Karpas-422 (cell line): ENCODE measurements around the gene ELAVL1. TPM values are rescaled to one million over a fixed set of nuclear protein-coding genes. Genes with fewer than 3 reads are reported as not detected.
"Not testable (repeated sequence)": the region's sequence is repeated elsewhere in the genome, so short reads cannot be mapped to it uniquely, and the experiment has no call there.

Experiments
- DNase-seq: peaks from one replicate; pipeline ENCODE4 v3.0.0-alpha.2; 2015
- H2AFZ ChIP-seq: fragments of 200-600 bp; sonication (generic); 2 replicates; pipeline ENCODE4 v1.6.1; 2014; ENCODE audit warnings: antibody characterized with exemption, low read length, mixed read lengths
- H3K27ac ChIP-seq: fragments of 200-600 bp; sonication (generic); 2 replicates; pipeline ENCODE4 v1.5.1; 2014; ENCODE audit warnings: mild to moderate bottlenecking, low read length, moderate library complexity
- H3K27me3 ChIP-seq: fragments of 200-600 bp; sonication (generic); 2 replicates; pipeline ENCODE4 v1.6.1; 2014; ENCODE audit warnings: low read length, mixed read lengths
- H3K36me3 ChIP-seq: fragments of 200-600 bp; sonication (generic); 2 replicates; pipeline ENCODE4 v1.6.1; 2014; ENCODE audit warnings: low read length, mixed read lengths; ENCODE audit not compliant: insufficient read depth
- H3K4me1 ChIP-seq: fragments of 200-600 bp; sonication (generic); 2 replicates; pipeline ENCODE4 v1.6.1; 2014; ENCODE audit warnings: mild to moderate bottlenecking, low read length, mixed read lengths
- H3K4me2 ChIP-seq: fragments of 200-600 bp; sonication (generic); 2 replicates; pipeline ENCODE4 v1.6.1; 2014; ENCODE audit warnings: low read length, low read depth, mild to moderate bottlenecking; ENCODE audit not compliant: poor library complexity, severe bottlenecking
- H3K4me3 ChIP-seq: fragments of 200-600 bp; sonication (generic); 2 replicates; pipeline ENCODE4 v1.5.1; 2014; ENCODE audit warnings: mild to moderate bottlenecking, antibody characterized with exemption, low read length, mixed read lengths
- H3K79me2 ChIP-seq: fragments of 200-600 bp; sonication (generic); 2 replicates; pipeline ENCODE4 v1.6.1; 2014; ENCODE audit warnings: mild to moderate bottlenecking, low read length, mixed read lengths
- H3K9ac ChIP-seq: fragments of 200-600 bp; sonication (generic); 2 replicates; pipeline ENCODE4 v1.6.0; 2014; ENCODE audit warnings: low read length
- H3K9me2 ChIP-seq: fragments of 200-600 bp; sonication (generic), shearing (Covaris generic); replicated peaks from 2 replicates; pipeline ENCODE4 v1.6.0; 2014; ENCODE audit warnings: mild to moderate bottlenecking, low read length, moderate library complexity; ENCODE audit not compliant: insufficient read depth
- H3K9me3 ChIP-seq: fragments of 300-700, 200-600 bp; sonication (generic); 2 replicates; pipeline ENCODE4 v1.6.1; 2014; ENCODE audit warnings: low read length, mixed read lengths
- H4K20me1 ChIP-seq: fragments of 200-600 bp; sonication (generic); 2 replicates; pipeline ENCODE4 v1.6.1; 2014; ENCODE audit warnings: mild to moderate bottlenecking, antibody characterized with exemption, low read length, low read depth; ENCODE audit not compliant: insufficient read depth
- total RNA-seq: library from RNA; depleted of rRNA; stranded (reverse); fragments of >200 nt; shearing (Covaris generic); gene quantifications from 2 replicates; pipeline ENCODE4 v1.2.3, GENCODE V29; 2014; ENCODE audit warnings: low replicate concordance

The ELAVL1 gene
- total RNA-seq, 1 experiment from 2014 or later = 50.0 TPM

DNA sequence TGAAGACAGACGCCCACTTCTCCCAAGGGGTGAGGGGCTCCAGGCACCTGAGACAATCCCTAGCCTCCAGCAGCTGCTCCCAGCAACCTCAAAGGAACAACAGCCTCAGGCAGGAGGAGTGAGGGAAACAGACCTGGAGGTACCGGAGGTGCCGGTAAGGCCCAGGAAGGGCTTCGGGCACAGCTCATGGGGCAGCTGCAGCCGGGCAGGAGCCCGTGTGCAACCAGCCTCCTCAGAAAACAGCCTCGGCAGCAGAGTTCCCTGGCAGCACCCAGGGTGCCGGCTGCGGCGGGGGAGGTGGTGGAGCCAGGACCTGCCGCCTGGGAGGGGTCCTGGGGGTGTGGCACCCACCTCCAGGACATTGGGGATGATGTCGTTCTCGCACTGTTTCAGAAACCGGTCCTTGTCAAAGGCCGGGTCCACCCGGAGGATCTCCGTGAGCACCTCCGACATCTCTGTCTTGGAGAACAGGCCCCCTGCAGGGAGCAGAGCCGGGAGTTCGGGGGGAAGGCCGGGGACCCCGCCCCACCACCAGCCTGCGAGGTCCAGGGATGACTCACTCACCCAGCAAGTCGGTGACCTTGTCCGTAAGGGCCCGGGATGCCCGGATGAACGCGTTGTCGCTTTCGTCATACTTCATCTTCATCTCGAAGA lies 73.0 kb downstream of the ELAVL1 start:
- Histone ChIP-seq H3K36me3 (no peaks in the 10 kb centered on the region), H3K4me2 (no peak overlapping the region), H3K9me2 (no peaks in the 10 kb centered on the region), H3K9ac (no peak overlapping the region), H3K4me3 (no peak overlapping the region), H3K9me3 (no peaks in the 10 kb centered on the region), H4K20me1 (peaks cover 7% of the 10 kb centered on the region; the same call in 1 of the 2 replicates), H3K79me2 (no peaks in the 10 kb centered on the region), H2AFZ (no peak overlapping the region), H3K27me3 (no peaks in the 10 kb centered on the region), H3K4me1 (no peaks in the 10 kb centered on the region), H3K27ac (no peak overlapping the region)
- DNase-seq = no peak

DNA sequence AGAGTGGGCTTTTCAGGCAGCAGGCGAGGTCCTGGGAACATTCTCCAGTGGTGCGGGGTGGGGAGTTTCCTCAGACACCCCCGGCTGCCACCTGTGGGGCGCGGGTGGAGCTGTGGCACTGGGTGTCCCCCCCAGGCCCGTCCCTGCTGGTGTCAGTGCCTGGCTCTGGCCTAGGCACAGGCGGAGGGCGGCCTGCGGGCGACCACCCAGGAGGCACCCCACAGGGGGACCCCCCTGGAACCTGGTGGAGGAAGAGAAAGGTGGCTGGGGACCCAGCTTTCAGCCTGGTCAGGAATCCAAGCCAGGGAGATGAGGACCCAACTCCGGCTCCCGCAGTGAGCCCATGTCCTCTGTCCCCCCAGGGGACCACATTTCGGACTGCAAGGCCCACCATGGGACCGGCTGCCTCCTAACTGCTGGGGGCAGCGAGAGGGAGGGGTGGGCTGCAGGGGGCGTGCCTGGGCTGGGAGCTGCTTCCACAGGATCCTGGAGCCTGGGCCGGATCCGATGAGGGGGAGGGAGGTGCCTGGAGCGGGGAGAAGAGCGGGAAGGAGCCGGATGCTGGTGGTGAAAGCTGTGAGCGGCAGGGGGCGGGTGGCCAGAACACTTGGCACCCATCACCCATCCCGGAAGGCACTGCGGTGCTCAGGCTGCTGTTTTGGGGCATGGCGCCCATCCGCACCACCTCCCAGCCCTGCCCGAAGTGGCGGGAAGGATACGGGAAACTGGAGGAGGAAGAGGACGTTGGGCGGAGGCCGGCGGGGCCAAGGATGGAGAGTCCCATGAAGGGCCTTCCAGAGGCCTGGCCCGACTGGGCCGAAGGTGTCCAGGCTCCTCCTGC lies 74.0 kb downstream of the ELAVL1 start:
- no peak overlapping the region for H2AFZ ChIP-seq
- H3K79me2 ChIP-seq = no peaks in the 10 kb centered on the region
- no peak overlapping the region for H3K4me2 ChIP-seq
- peaks cover 7% of the 10 kb centered on the region; the same call in 1 of the 2 replicates for H4K20me1 ChIP-seq
- no peaks in the 10 kb centered on the region for H3K36me3 ChIP-seq
- no peaks in the 10 kb centered on the region for H3K9me2 ChIP-seq
- no peak for DNase-seq
- H3K4me3 ChIP-seq = no peak overlapping the region
- no peaks in the 10 kb centered on the region for H3K9me3 ChIP-seq
- peaks cover under 1% of the 10 kb centered on the region; the same call in 1 of the 2 replicates for H3K4me1 ChIP-seq
- H3K27me3 ChIP-seq = no peaks in the 10 kb centered on the region
- no peak overlapping the region for H3K27ac ChIP-seq
- H3K9ac ChIP-seq = no peak overlapping the region

DNA sequence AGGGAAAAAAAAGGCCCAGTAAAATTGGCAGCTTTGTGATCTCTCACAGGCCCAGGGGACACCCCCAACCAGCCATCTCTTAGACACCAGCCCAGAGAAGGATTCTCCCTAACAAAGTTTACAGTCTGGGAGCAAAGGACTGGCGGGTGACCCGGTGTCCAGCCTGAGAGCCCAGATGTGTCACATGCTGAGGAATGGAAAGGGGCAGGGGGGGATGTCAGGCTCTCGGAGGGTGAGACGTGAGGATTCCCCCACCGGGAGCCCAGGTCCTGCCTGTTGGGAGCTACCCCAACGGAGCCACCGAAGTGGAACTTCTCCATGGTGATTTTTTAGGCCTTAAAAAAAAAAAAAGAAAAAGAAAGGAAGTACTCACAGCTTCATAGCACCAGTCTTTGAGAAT lies 74.7 kb downstream of the ELAVL1 start:
- Histone ChIP-seq H3K9ac (no peak overlapping the region), H2AFZ (no peak overlapping the region), H4K20me1 (peaks cover 7% of the 10 kb centered on the region; the same call in 1 of the 2 replicates), H3K9me3 (no peaks in the 10 kb centered on the region), H3K27ac (no peak overlapping the region), H3K4me1 (peaks cover 4% of the 10 kb centered on the region), H3K9me2 (no peaks in the 10 kb centered on the region), H3K4me2 (no peak overlapping the region), H3K79me2 (no peaks in the 10 kb centered on the region), H3K4me3 (no peak overlapping the region), H3K36me3 (no peaks in the 10 kb centered on the region), H3K27me3 (no peaks in the 10 kb centered on the region)
- no peak for DNase-seq

DNA sequence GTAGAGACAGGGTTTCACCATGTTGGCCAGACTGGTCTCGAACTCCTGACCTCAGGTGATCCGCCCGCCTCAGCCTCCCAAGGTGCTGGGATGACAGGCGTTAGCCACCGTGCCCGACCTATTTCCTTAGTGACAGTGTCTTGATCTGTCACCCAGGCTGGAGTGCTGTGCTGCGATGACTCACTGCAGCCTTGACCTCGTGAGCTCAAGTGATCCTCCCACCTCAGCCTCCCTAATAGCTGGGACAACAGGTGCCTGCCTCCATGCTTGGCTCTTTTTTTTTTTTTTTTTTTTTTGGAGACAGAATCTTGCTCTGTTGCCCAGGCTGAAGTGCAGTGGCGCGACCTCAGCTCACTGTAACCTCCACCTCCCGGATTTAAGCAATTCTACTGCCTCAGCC lies 75.4 kb downstream of the ELAVL1 start:
- not testable (repeated sequence) for H3K27ac ChIP-seq, H3K4me2 ChIP-seq, DNase-seq, H3K4me1 ChIP-seq, H3K9me2 ChIP-seq, H3K9ac ChIP-seq, H3K79me2 ChIP-seq, H3K27me3 ChIP-seq, H4K20me1 ChIP-seq, H3K4me3 ChIP-seq, H3K9me3 ChIP-seq, H2AFZ ChIP-seq, H3K36me3 ChIP-seq

DNA sequence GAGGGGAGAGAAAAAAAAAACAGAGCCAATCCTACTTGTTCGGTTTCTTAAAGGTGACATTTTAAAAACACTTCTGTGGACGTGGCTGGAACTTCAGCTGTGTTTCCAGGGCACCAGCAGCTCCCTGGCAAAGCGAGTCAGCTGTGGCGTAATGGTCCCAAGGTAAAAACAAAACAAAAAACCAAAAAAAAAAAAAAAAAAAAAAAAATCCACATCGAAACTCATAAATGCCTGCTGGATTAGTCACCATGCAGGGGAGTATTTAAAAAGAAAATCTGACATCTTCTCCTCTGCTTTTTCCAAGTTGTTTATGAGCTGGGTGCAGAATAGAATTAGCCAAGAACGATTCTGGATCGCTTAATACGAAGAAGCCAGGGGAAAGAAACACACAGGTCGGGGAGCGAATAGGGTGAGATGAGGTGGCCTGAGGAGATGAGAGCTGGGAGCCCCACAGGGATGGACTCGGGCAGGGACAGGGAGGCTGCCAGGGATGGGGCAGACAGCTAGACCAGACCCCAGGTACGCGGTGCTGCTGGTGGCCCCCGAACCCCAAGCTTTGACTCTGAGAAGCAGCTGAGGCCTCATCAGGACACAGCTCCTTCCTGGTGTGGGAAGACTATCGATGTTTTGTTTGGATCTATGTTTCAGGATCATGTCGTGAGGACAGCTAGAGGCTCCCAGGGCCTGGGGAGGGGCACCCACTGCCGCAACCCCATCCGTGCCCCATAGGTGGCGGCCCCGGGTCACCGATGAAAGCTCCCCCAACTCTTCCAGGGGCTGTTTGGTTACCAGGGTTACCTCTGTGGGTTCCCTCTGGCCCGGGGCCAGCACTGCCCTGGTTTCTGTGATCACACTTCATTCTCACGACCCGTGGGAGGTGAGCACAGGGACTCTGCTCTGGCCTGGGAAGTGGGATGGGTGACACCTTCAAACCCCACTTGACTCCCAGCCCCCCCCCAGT lies 76.4 kb downstream of the ELAVL1 start:
- Histone ChIP-seq H3K79me2 (no peaks in the 10 kb centered on the region), H4K20me1 (peaks cover 15% of the 10 kb centered on the region; the same call in 1 of the 2 replicates), H3K36me3 (no peaks in the 10 kb centered on the region), H3K4me1 (peaks cover 12% of the 10 kb centered on the region), H3K9ac (no peak overlapping the region), H3K9me2 (no peaks in the 10 kb centered on the region), H2AFZ (no peak overlapping the region), H3K9me3 (no peaks in the 10 kb centered on the region), H3K27me3 (no peaks in the 10 kb centered on the region), H3K4me3 (no peak overlapping the region), H3K27ac (no peak overlapping the region), H3K4me2 (no peak overlapping the region)
- peak; percentile 83 for DNase-seq

DNA sequence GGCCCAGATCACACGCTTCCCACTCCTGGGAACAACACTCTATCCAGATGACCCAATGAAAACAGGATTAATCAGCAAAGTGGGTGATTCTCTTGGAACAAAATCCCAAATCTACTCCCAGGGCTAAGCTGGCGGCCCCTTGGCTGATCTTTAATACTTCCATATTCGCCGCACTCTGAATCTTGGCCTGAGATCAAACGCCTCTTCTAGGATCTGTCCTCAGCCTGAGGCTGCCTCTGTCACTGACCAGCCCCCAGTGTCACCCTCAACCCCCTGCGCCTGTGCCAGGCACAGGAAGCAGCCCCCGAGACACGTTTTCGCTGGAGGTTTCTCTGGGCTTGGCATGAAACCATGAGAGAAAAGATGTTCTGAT lies 77.1 kb downstream of the ELAVL1 start:
- H3K4me1 ChIP-seq = peaks cover 19% of the 10 kb centered on the region
- H3K4me3 ChIP-seq = no peak overlapping the region
- H3K27me3 ChIP-seq = no peaks in the 10 kb centered on the region
- H4K20me1 ChIP-seq = peaks cover 21% of the 10 kb centered on the region
- H3K79me2 ChIP-seq = no peaks in the 10 kb centered on the region
- no peak overlapping the region for H2AFZ ChIP-seq
- H3K27ac ChIP-seq = no peak overlapping the region
- H3K9ac ChIP-seq = no peak overlapping the region
- H3K9me3 ChIP-seq = no peaks in the 10 kb centered on the region
- H3K9me2 ChIP-seq = no peaks in the 10 kb centered on the region
- DNase-seq = no peak
- H3K36me3 ChIP-seq = no peaks in the 10 kb centered on the region
- H3K4me2 ChIP-seq = no peak overlapping the region

DNA sequence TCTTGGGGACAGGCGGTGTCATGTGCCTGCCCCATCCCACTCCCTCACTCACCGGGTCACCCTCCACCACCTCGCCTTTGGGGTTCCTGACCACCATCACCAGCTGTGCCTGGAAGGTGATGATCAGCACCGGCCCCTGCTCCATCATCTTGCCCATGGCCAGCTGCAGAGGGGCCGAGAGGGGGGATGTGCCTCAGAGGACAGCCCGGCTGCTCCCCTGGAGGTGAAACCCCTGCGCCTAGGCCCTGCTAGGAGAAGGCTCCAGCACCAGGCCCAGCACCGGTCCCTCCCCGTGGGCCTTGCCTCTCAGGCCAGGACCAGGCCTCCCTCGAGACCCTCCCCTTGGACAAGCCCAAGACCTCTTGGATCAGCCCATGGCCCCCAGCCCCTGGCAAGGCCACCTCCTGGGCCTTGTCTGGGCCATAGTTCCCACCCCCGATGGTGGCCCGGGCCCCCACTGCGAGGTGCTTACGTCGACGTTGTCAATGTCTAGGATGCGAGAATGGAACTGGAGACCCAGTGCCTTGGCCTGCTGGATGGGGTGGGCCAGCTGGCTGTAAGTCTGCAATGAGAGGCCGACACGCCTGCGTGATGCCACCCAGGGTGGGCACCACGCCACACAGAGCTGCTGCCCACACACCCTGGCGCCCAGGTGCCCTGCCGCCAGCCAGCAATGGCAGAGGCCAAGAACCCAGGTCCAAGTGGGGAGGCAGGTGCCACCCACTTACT lies 77.7 kb downstream of the ELAVL1 start:
- H3K36me3 ChIP-seq = no peaks in the 10 kb centered on the region
- no peak overlapping the region for H3K27ac ChIP-seq
- H2AFZ ChIP-seq = no peak overlapping the region
- peaks cover 27% of the 10 kb centered on the region for H4K20me1 ChIP-seq
- no peaks in the 10 kb centered on the region for H3K79me2 ChIP-seq
- H3K4me3 ChIP-seq = no peak overlapping the region
- no peak overlapping the region for H3K4me2 ChIP-seq
- H3K9me2 ChIP-seq = no peaks in the 10 kb centered on the region
- no peaks in the 10 kb centered on the region for H3K9me3 ChIP-seq
- no peak for DNase-seq
- no peak overlapping the region for H3K9ac ChIP-seq
- H3K27me3 ChIP-seq = no peaks in the 10 kb centered on the region
- peaks cover 24% of the 10 kb centered on the region for H3K4me1 ChIP-seq
